Rectal smooth muscle tissue (tissue), 1 donor: ENCODE data around the gene PSMG1.

Source experiments
- H3K27ac ChIP-seq: one replicate; pipeline ENCODE4 v1.7.0; 2013; ENCODE audit warnings: low read depth, low read length, inconsistent platforms
- H3K27me3 ChIP-seq: one replicate; pipeline ENCODE4 v1.7.0; 2013; ENCODE audit warnings: low read length; ENCODE audit not compliant: control insufficient read depth, insufficient read depth
- H3K36me3 ChIP-seq: one replicate; pipeline ENCODE4 v1.7.0; 2013; ENCODE audit warnings: low read length; ENCODE audit not compliant: control insufficient read depth, insufficient read depth
- H3K4me1 ChIP-seq: one replicate; pipeline ENCODE4 v1.7.0; 2013; ENCODE audit warnings: low read length; ENCODE audit not compliant: control insufficient read depth, insufficient read depth
- H3K4me3 ChIP-seq: one replicate; pipeline ENCODE4 v1.7.0; 2013; ENCODE audit warnings: low read length
- H3K9ac ChIP-seq: one replicate; pipeline ENCODE4 v1.7.0; 2013; ENCODE audit warnings: low read length

PSMG1 gene

DNA sequence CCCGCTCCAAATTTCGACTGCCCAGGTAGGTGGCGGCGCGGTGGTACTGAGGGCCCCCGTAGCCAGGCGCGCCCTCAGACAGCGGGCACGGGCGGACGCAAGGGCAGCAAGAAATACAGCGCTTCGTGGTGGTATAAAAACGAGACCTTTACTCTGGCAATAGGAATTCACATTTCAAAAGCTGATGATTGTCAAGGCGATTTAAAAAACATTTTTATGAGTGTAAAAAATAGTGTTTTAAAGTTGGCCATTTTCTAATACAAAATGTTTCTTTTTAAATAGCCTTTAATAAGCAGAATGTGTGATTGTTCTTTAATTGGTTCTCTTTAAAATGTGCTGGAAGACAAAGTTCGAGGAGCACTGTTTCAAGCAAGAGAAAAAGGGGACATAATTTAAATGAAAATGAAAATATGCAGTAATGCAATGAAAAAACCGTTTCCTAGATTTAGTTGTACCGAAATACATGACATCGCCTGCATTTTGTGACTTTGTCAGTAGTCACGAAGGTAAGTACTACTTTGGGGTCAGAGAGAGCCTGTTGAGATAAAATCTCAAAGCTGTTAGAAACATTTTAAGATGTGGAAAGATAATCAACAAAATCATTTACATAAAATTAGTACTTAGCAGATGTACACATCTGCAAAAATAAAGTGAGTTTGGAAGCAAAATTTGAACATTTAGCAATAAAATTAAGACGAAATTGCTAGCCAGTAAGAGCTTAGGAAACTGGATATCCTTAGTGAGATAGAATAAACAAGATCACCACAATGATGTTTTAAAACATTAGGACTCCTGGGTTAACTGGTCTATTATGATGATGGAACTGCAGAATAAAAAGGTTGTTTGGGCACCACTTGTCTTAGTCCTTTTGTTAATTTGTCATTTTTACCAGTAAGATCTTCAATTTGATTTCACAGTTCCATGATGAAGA lies 1.1 kb upstream of the PSMG1 start:
- H3K27ac ChIP-seq = peak overlapping the region; percentile 94
- no peaks in the 10 kb centered on the region for H3K27me3 ChIP-seq
- H3K36me3 ChIP-seq = peaks cover 2% of the 10 kb centered on the region
- peaks cover 15% of the 10 kb centered on the region for H3K4me1 ChIP-seq
- peak overlapping the region; percentile 99 for H3K4me3 ChIP-seq
- peak overlapping the region; percentile 24 for H3K9ac ChIP-seq

GRCh38 chr21:39182484-39183271 lies 573 bp downstream of the PSMG1 start:
- H3K27ac ChIP-seq = peak overlapping the region; percentile 94
- H3K4me1 ChIP-seq = peaks cover 15% of the 10 kb centered on the region
- no peaks in the 10 kb centered on the region for H3K27me3 ChIP-seq
- peaks cover 2% of the 10 kb centered on the region for H3K36me3 ChIP-seq
- peak overlapping the region; percentile 96 for H3K9ac ChIP-seq
- peak overlapping the region; percentile 99 for H3K4me3 ChIP-seq

- no peak overlapping the region for H3K9ac ChIP-seq
- H3K27me3 ChIP-seq = no peaks in the 10 kb centered on the region
- peak overlapping the region; percentile 99 for H3K4me3 ChIP-seq
- peaks cover 2% of the 10 kb centered on the region for H3K36me3 ChIP-seq
- H3K27ac ChIP-seq = no peak overlapping the region
- H3K4me1 ChIP-seq = peaks cover 11% of the 10 kb centered on the region
These were observed 1.2 kb downstream of the PSMG1 start for GRCh38 chr21:39182016-39182415.

DNA sequence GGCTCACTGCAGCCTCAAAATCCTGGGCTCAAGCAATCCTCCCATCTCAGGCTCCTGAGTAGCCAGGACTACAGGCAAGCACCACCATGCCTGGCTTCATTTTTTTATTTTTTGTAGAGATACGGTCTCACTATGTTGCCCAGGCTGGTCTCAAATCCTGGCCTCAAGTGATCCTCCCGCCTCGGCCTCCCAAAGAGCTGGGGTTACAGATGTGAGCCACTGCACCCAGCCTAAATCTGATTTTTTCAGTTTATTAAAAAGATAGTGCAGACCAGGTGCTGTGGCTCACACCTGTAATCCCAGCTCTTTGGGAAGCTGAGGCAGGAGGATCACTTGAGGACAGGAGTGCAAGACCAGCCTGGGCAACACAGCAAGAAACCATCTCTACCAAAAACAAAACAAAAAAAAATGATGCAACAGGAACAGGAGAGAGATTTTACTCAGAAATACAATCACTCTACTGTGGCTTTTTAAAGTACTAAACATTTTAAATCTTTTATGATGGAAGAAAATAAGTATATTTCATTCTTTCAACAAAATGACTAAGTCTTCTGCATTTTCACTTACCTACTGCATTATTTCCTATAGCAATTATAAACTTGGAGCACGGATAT lies 1.9 kb downstream of the PSMG1 start:
- H3K27me3 ChIP-seq = no peaks in the 10 kb centered on the region
- H3K36me3 ChIP-seq = peaks cover 2% of the 10 kb centered on the region
- no peak overlapping the region for H3K27ac ChIP-seq
- no peak overlapping the region for H3K4me3 ChIP-seq
- peaks cover 10% of the 10 kb centered on the region for H3K4me1 ChIP-seq
- no peak overlapping the region for H3K9ac ChIP-seq

DNA sequence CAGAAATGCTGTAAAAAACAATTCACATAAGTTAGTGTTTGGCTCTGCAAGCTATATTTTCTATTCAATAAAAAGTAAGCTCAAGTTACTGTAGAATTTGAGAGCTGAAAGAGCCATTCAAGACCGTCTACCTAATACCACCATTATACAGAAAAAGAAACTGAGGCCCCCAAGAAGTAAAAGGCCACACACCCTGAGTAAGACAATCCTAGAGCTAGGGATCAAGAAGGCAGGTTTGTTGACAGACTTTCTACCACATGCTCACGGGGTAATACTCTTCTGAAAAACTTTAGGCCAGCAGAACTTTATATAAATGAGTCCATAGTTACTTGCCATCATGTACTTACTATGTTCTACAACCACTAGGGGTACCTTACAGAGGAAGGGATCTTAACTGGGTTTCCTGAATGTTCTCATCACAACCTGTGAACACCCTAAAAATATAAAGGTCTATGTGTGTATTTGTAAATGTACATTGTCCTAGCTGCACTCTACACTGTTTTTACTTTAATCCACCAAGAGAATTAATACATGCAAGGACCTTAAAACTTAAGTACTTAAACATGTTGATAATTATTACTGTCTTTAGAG lies 2.7 kb downstream of the PSMG1 start:
- Histone ChIP-seq H3K36me3 (peaks cover 2% of the 10 kb centered on the region), H3K4me1 (peaks cover 10% of the 10 kb centered on the region), H3K27me3 (no peaks in the 10 kb centered on the region), H3K27ac (no peak overlapping the region), H3K9ac (no peak overlapping the region), H3K4me3 (no peak overlapping the region)

DNA sequence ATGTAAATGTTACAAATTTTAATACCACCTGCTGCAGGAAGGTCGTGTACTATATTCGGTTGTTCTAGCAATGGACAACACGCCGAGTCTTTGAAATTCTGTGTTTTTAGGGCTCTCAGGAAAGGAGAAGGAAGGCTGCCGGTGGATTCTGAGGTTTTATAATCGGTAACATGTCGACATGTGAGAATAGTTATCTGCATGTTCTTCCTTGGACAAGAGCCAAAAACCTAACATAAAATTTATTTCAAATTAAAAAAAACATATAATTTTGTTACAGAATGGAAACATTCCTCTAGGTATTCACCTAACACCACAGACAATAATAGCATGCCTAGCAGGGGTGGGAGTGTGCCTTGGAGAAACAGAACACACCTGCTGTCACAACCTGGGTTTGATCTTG lies 4.8 kb downstream of the PSMG1 start:
- no peak overlapping the region for H3K27ac ChIP-seq
- H3K27me3 ChIP-seq = no peaks in the 10 kb centered on the region
- no peak overlapping the region for H3K4me3 ChIP-seq
- peaks cover 2% of the 10 kb centered on the region for H3K36me3 ChIP-seq
- peaks cover 8% of the 10 kb centered on the region for H3K4me1 ChIP-seq
- H3K9ac ChIP-seq = no peak overlapping the region

GRCh38 chr21:39176271-39176709 lies 7.0 kb downstream of the PSMG1 start:
- H3K4me3 ChIP-seq = no peak overlapping the region
- no peaks in the 10 kb centered on the region for H3K27me3 ChIP-seq
- H3K9ac ChIP-seq = no peak overlapping the region
- H3K36me3 ChIP-seq = peaks cover 2% of the 10 kb centered on the region
- H3K4me1 ChIP-seq = no peaks in the 10 kb centered on the region
- no peak overlapping the region for H3K27ac ChIP-seq

- H3K27me3 ChIP-seq = no peaks in the 10 kb centered on the region
- H3K4me3 ChIP-seq = no peak overlapping the region
- no peak overlapping the region for H3K27ac ChIP-seq
- H3K4me1 ChIP-seq = no peaks in the 10 kb centered on the region
- H3K36me3 ChIP-seq = peaks cover 2% of the 10 kb centered on the region
- no peak overlapping the region for H3K9ac ChIP-seq
These were observed 7.6 kb downstream of the PSMG1 start for GRCh38 chr21:39175665-39176064.

GRCh38 chr21:39175154-39175553 lies 8.1 kb downstream of the PSMG1 start:
- Histone ChIP-seq H3K4me3 (no peak overlapping the region), H3K36me3 (peaks cover 2% of the 10 kb centered on the region), H3K27ac (no peak overlapping the region), H3K9ac (no peak overlapping the region), H3K4me1 (no peaks in the 10 kb centered on the region), H3K27me3 (no peaks in the 10 kb centered on the region)

DNA sequence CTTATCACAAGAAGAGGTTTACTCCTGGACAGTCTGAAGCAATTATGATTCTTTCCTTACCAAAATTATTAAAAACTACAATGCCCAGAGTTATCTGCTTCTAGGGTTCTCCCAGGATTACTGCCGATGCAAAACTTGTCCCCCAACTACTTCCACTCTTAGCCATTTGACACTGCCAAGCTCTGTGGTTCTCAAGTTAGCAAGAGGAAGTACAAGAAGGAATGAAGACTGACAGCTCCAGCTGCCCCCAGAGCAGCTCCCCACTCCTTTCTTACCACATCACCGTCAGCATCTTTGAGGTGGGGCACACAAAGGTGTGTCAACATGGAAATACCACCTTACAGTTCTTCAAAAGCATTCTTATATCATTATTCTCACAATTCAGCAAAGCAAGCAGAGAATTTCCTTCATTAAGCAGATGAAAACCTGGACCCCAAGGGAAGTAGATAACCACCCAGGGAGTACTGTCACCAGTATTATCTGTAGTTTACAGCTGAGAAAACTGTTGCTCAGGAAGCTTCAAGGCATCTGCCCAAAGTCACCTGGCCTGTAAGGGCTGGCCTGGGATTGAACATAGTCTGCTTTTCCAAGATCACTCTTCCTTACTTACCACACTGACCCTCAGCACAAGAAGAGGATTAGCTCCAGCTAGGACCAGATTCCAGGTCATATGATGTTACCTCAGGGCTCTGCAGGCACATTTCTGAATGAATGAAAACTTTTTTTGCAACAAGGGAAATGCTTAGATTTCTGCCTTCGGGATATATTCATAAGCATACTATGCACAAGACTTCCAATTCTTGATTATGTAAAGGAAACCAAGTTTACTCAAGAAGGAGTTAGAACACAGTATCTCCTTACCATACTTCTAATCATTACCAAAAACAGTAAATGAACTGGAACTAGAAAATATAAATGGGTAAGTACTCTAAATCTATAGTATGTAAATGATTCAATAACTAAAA lies 9.3 kb downstream of the PSMG1 start:
- Histone ChIP-seq H3K4me1 (no peaks in the 10 kb centered on the region), H3K36me3 (no peaks in the 10 kb centered on the region), H3K9ac (no peak overlapping the region), H3K27ac (no peak overlapping the region), H3K4me3 (no peak overlapping the region), H3K27me3 (no peaks in the 10 kb centered on the region)

GRCh38 chr21:39169906-39170305 lies 13.3 kb downstream of the PSMG1 start:
- H3K27ac ChIP-seq = no peak overlapping the region
- H3K9ac ChIP-seq = no peak overlapping the region
- H3K4me3 ChIP-seq = no peak overlapping the region
- H3K27me3 ChIP-seq = no peaks in the 10 kb centered on the region
- H3K4me1 ChIP-seq = no peaks in the 10 kb centered on the region
- no peaks in the 10 kb centered on the region for H3K36me3 ChIP-seq
